ENCODE results near the gene RPS2.
"Not testable (repeated sequence)": the region's sequence is repeated elsewhere in the genome, so short reads cannot be mapped to it uniquely, and the experiment has no call there.

Gene RPS2

GRCh38 chr16:1964506-1965395 is at the start of gene RPS2:
TSS of gene RPS2 (minus strand) at chr16:1964826. CDS start at chr16:1964625, 201 bp downstream.
- peak; percentile 99 for DNase-seq (ENCODE audit: low read depth in 1 of 2, low spot score in 1 of 2)
- no peak for TF ChIP-seq JUND (IDR thresholded peaks at IDR 0.05; ENCODE audit: low read depth)
- in situ Hi-C loops (cut with HindIII; ENCODE audit: low pct_unique_long_range_greater_than_20kb, low sequenced_read_pairs) = no loop called here

GRCh38 chr16:2013527-2013926 is 48.9 kb upstream of the RPS2 start:
- in situ Hi-C loops (cut with HindIII; ENCODE audit: low pct_unique_long_range_greater_than_20kb, low sequenced_read_pairs) = no loop called here
- no peak for TF ChIP-seq JUND (IDR thresholded peaks at IDR 0.05; ENCODE audit: low read depth)
- DNase-seq (ENCODE audit: low read depth in 1 of 2, low spot score in 1 of 2) = no peak

- DNase-seq (ENCODE audit: low read depth in 1 of 2, low spot score in 1 of 2); in situ Hi-C loops (cut with HindIII; ENCODE audit: low pct_unique_long_range_greater_than_20kb, low sequenced_read_pairs): not testable (repeated sequence)
Measured at GRCh38 chr16:2011726-2012125, 47.1 kb upstream of the RPS2 start.

GRCh38 chr16:2009791-2010510 is 45.3 kb upstream of the RPS2 start, which contains the start of gene ZNF598:
TSS of gene ZNF598 (minus strand) at chr16:2009821.
- DNase-seq (ENCODE audit: low read depth in 1 of 2, low spot score in 1 of 2) = peak; percentile 86 to 90
- in situ Hi-C loops (cut with HindIII; ENCODE audit: low pct_unique_long_range_greater_than_20kb, low sequenced_read_pairs) = no loop called here
- no peak for TF ChIP-seq JUND (IDR thresholded peaks at IDR 0.05; ENCODE audit: low read depth)

- in situ Hi-C loops (cut with HindIII; ENCODE audit: low pct_unique_long_range_greater_than_20kb, low sequenced_read_pairs) = no loop called here
- no peak for DNase-seq (ENCODE audit: low read depth in 1 of 2, low spot score in 1 of 2)
- TF ChIP-seq JUND (IDR thresholded peaks at IDR 0.05; ENCODE audit: low read depth) = no peak
Measured at GRCh38 chr16:2009164-2009711, 44.6 kb upstream of the RPS2 start.

- no peak for TF ChIP-seq JUND (IDR thresholded peaks at IDR 0.05; ENCODE audit: low read depth)
- DNase-seq (ENCODE audit: low read depth in 1 of 2, low spot score in 1 of 2) = peak in 1 of 2 experiments; percentile 63
- in situ Hi-C loops (cut with HindIII; ENCODE audit: low pct_unique_long_range_greater_than_20kb, low sequenced_read_pairs) = no loop called here
Measured at GRCh38 chr16:2008631-2009163, 44.1 kb upstream of the RPS2 start.

GRCh38 chr16:2008009-2008526 is 43.4 kb upstream of the RPS2 start:
- in situ Hi-C loops (cut with HindIII; ENCODE audit: low pct_unique_long_range_greater_than_20kb, low sequenced_read_pairs) = no loop called here
- no peak for TF ChIP-seq JUND (IDR thresholded peaks at IDR 0.05; ENCODE audit: low read depth)

GRCh38 chr16:2007081-2007836 is 42.6 kb upstream of the RPS2 start:
- no peak for DNase-seq (ENCODE audit: low read depth in 1 of 2, low spot score in 1 of 2)
- no peak for TF ChIP-seq JUND (IDR thresholded peaks at IDR 0.05; ENCODE audit: low read depth)
- in situ Hi-C loops (cut with HindIII; ENCODE audit: low pct_unique_long_range_greater_than_20kb, low sequenced_read_pairs) = no loop called here

More at GRCh38 chr16:2008009-2008526, 43.4 kb upstream of the RPS2 start:
- peak in 1 of 2 experiments; percentile 74 for DNase-seq (ENCODE audit: low read depth in 1 of 2, low spot score in 1 of 2)

GRCh38 chr16:2006317-2006716 is 41.7 kb upstream of the RPS2 start:
- no peak for TF ChIP-seq JUND (IDR thresholded peaks at IDR 0.05; ENCODE audit: low read depth)
- in situ Hi-C loops (cut with HindIII; ENCODE audit: low pct_unique_long_range_greater_than_20kb, low sequenced_read_pairs) = no loop called here
- no peak for DNase-seq (ENCODE audit: low read depth in 1 of 2, low spot score in 1 of 2)

GRCh38 chr16:2005646-2006045 is 41.0 kb upstream of the RPS2 start:
- TF ChIP-seq JUND (IDR thresholded peaks at IDR 0.05; ENCODE audit: low read depth) = no peak
- DNase-seq (ENCODE audit: low read depth in 1 of 2, low spot score in 1 of 2) = peak in 1 of 2 experiments; percentile 36
- in situ Hi-C loops (cut with HindIII; ENCODE audit: low pct_unique_long_range_greater_than_20kb, low sequenced_read_pairs) = no loop called here

GRCh38 chr16:2004795-2005517 is 40.3 kb upstream of the RPS2 start:
- DNase-seq (ENCODE audit: low read depth in 1 of 2, low spot score in 1 of 2) = no peak
- in situ Hi-C loops (cut with HindIII; ENCODE audit: low pct_unique_long_range_greater_than_20kb, low sequenced_read_pairs) = no loop called here
- no peak for TF ChIP-seq JUND (IDR thresholded peaks at IDR 0.05; ENCODE audit: low read depth)

All from T47D (cell line).